ENCODE results near the gene TAS1R2.

The TAS1R2 gene

DNA sequence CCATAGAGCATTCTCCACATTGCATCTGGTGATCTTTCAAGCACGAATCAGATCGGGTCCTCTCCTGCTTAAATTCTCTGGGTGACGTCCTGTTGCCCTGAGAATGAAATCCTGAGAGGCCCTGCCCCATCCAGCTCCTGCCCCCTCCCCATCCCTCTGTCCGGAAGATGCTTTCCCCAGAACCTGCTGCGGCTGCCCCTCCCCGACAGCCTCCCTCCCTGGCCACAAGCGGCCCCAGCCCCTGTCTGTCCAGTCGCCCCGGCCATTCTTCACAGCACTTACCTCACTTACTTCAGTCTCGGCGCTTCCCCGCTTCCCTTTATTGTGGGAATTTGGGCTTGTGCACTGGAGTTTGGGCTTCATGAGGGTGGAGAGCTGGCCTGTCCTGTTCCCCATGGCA is 40.3 kb downstream of the TAS1R2 start:
- no peak for DNase-seq

DNA sequence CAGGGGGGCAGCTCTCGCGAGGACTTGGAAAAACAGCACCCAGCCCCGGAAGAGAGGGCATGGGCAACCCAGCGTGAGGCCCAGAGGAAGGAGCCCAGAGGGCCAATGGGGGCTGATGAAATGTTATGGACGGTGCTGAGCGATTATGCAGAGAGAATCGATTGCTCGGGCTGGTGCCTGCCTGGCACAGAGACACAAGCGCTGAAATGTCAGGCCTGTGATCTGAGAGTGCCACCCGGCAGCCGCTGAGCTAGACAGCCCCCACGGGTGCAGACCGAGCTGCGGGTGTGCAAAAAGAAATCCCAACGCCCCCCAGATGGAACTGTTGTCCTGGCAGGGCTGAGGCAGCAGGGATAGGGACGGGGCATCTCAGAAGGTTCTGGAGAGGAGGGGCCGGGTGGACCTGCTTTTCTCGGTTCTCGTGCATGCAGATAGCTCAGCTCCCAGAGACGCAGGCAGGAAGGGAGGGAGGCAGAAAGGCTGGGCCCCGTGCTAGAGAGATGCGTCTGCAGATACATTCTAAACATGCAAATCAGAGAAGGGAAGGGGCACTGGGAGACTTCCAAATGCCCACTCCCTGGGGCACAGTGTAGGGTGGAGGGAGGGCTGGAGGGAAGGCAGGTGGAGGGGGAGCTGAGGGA is 41.5 kb downstream of the TAS1R2 start:
- no peak for DNase-seq

- no peak for DNase-seq
Observed at GRCh38 chr1:18817316-18817715, 42.1 kb downstream of the TAS1R2 start.

- DNase-seq: no peak
Observed at GRCh38 chr1:18816808-18817207, 42.7 kb downstream of the TAS1R2 start.

DNA sequence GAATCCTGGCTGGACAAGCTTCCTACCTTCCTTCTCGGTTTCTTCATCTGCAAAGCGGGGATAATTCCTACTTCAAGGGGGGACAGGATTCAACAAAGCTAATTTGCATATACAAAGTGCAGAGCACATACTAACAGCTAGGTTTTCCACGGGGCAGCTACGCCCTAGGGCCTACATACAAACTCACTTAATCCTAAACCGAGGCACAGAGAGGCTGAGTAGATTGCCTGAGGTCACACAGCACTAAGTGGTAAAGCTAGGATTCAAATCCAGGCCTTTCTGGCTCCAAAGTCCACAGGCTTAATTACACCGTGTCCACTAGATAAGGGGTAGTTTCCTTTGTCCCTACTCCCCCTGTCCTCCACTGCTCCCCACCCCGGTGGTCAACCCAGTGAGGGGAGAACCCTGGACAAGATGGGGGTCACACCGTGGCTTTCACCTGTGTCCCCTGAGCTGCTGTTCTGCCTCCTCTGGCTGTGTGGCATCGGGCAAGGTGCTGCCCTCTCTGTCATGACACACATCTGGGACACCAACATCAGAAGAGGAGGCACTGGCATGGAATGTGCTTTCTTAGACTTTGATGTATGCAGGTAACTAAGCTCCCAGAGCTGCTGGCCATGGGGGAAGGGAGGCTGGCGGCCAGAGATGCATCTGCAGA is 44.5 kb downstream of the TAS1R2 start:
- DNase-seq: no peak

- no peak for DNase-seq
Observed at GRCh38 chr1:18814425-18814824, 45.0 kb downstream of the TAS1R2 start.

GRCh38 chr1:18812453-18812939 is 47.0 kb downstream of the TAS1R2 start:
- DNase-seq: no peak

DNA sequence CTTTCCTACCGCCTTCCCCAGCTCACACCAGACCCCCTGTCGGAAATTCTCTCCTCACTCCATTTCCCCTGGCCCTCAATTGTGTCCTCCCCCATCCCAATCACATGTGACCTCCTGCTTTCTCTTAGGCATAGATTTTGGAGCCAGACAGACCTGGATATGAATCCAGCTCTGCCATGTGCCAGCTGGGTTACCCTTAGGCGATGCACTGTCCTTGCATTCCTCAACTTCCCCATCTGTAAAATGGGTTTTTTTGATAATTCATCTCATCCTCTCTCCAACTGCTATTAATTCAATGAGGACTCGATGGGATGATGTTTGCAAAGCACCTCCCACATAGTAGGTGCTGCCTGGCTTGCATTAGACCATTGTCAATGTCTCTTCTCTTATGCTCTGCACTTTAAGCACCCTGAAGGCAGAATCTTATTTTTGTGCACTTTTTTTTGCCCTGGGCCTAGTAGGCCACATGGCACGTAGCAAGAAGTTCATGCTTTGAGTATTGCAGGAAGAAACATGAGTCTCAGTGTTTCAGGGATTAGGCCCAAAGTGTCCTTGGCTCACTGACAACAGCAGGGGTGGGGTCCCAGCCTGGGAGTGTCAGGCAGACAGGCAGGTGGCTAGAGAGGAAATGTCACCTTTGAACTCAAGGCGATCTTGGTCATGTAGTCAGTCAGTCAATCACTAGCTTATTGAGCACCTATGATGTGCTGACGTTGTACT is 47.6 kb downstream of the TAS1R2 start:
- DNase-seq: no peak

DNA sequence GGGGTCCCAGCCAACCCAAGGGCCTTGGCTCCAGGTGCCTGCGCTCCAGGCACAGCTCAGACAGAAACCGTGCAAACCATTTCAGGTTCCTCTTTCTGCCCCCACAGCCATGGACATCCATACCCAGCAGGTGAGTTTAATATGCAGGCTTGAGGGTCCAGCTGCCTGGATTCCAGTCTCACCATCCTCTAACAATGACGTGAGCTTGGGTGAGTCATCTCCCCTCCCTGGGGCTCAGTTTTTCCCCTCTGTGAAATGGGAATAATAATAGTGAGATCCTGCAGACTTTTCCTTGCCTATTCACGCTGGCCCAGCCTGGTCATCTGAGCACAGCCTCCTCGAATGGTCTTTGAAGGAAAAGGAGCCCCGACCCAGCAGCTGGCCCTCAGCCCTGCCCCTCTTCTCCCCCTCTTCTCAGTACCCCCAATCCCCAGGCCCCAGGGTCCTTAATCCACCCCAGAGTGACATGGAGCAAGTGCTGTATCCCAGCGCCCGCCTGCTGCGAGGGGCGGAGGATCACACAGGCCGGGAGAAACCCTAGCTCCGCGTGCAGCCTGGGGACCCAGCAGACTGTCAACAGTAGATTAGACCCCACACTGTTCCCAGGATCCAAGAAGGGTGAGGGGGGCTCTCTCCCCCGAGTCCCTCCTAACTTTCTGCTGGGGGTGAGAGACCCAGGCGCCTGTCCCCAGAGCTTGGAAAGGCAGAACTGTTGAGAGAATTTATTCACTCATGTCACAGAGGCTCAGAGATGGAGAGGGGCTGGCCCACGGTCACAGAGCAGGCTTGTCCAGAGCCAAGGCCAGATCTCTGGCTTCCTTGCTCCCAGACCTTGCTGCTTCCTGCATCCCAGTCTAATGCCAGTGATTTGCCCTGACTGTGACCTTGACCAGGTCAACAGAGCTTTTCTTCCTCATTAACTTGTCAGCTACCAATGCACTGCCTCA is 49.2 kb downstream of the TAS1R2 start:
- DNase-seq: no peak

DNA sequence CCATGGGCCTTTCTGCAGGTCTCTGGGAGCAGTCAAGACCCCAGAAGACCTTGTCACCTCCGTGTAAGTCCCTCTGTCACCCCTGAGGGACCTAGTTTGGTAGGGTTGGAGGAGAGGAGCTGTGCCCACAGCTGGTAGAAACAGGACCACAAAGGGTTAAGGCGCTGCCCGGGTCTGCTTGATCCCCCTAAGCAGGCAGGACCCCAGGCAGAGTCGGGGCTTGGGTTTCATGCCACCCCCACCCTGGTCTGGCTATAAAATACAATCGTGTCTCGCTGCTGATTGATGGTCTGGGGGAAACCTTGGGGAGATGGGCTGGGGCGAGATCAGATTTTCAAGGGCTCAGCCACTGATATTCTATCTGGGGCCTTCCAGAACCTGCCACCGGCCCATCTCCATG is 50.9 kb downstream of the TAS1R2 start:
- DNase-seq: no peak

- DNase-seq: no peak
Observed at GRCh38 chr1:18807334-18808063, 52.0 kb downstream of the TAS1R2 start.

GRCh38 chr1:18805925-18806849 is 53.3 kb downstream of the TAS1R2 start:
- DNase-seq: no peak

DNA sequence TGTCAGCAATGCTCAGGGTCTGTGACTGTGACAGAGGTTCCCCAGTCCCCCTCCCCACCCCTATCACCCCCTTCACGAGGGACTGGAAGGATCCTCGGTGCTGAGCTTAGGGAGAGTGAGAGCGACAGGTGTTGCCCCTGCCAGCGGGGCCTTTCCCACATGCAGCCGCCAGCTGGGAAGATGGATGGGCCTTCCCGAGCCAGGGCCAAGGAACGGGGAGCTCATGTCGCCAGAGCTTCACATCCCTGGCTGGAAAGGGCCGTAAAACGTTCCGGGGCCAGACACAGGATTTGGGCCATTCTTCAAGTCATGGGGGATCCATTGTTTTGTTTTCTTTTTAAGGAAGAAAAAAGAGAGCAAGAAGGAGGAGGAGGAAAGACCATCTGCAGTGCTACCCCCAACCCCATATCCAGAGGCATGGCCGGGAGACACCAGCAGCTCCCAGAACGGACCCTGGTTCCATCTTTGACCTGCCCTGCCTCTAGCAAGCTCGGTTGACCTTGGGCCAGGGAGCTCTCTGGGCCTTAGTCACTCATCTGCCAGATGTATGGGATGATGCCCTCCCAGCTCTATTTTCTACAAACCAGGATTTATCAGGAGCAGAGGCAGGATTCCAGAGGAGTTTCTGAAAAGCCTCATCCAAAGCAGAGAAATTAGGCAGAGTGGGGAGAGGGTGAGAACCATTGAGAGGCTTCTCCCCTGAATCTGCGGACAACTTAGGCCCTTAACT is 54.1 kb downstream of the TAS1R2 start:
- DNase-seq: no peak

GRCh38 chr1:18803851-18804250 is 55.6 kb downstream of the TAS1R2 start:
- no peak for DNase-seq

DNA sequence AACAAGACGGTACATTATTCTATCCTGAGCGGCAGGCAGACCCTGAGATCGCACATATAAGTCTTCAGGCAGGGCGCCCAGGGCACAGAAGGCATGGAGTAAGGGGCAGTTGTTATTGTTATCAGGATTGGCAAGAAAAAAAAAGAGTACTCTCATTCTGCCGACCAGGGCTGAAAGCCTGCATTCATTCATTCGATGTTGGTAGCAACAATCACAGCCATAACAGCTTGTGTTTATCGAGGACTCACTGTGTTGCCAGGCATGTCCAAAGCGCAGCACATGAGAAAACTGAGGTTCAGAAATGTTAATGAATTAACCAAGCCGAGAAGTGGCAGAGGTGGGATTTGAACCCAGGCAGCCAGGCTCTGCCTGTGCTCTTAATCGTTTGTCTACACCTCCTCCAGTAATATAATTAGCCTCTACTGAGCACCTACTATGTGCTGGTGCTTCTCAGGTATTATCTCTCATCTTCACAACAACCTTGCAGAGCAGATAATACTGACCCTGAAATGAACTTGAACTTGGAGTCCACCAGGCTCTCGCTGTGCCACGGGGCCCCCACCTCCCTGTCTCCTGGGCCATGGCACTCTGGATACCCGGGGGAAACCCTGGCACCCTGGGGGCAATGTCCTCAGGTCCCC is 56.2 kb downstream of the TAS1R2 start:
- DNase-seq: no peak

GRCh38 chr1:18802231-18802630 is 57.2 kb downstream of the TAS1R2 start:
- no peak for DNase-seq

- DNase-seq: no peak
Observed at GRCh38 chr1:18800258-18800657, 59.2 kb downstream of the TAS1R2 start.

GRCh38 chr1:18799454-18799853 is 60.0 kb downstream of the TAS1R2 start:
- DNase-seq: no peak

DNA sequence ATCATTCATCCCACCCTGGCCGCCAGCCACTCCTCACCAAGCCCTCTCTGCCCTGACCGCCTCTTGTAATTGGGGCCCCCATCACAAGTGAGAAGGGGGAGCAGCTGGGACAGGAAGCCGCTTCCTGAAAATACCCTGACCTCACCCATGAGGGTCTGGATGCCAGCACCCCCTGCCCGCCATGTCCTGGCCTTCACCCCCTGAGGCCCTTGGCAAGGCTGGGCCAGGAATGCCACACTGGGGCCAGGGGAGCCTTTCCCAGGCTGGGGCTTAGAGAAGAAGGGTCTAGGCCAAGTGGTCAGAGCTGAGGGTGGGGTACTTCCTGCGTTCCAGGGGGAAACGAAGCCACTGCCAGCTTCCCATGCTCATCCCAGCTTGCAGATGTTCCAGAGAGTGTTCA is 60.5 kb downstream of the TAS1R2 start:
- no peak for DNase-seq

DNA sequence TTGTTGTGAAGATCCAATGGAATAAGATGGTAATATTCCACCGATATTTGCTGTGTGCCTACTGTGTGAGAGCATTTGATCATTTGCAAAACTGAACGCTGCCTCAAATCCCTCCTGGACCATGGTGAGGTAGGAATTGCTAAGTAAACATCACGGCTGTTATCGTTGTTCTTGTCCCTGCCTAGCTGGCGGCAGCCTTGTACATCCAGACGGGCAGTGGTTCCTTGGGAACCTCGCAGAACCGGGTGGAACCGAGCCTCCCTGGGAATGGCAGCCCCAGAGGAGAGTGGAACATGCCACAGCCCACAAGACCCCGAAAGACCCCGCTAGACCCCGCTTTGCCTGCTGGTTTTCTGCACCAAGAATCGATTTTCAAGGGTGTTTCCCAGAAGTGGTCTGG is 60.9 kb downstream of the TAS1R2 start:
- no peak for DNase-seq
